ENCODE data around the gene PUM2. TPM values are rescaled to one million over a fixed set of nuclear protein-coding genes. Genes with fewer than 3 reads are reported as not detected.

PUM2 gene
- polyA plus RNA-seq, 1 experiment = 39.7 TPM

GRCh38 chr2:20203521-20204225, 147.0 kb downstream of the PUM2 start:
- CTCF ChIA-PET = interaction anchor here (1.4 to 2.3 kb wide), 2 partner anchors 13 to 22 kb away, joined by 3 to 6 read pairs; partner anchors contain the start of gene SDC1
- POLR2A ChIA-PET = no interaction called here
- no peaks in the 10 kb centered on the region for H3K27me3 ChIP-seq (ENCODE audit: control insufficient read depth, insufficient read depth, low read length)
- H3K36me3 ChIP-seq (ENCODE audit: control insufficient read depth, insufficient read depth, low read length) = peaks cover 8% of the 10 kb centered on the region
- no peak for TF ChIP-seq CTCF (IDR thresholded peaks at IDR 0.05; ENCODE audit: insufficient read depth, low read depth, low read length)
- no peak overlapping the region for H3K4me3 ChIP-seq (ENCODE audit: low read depth, low read length)
- no peak for DNase-seq (ENCODE audit: low read depth)

GRCh38 chr2:20203072-20203471, 147.6 kb downstream of the PUM2 start:
- no peak for TF ChIP-seq CTCF (IDR thresholded peaks at IDR 0.05; ENCODE audit: insufficient read depth, low read depth, low read length)

GRCh38 chr2:20201671-20202070, 149.0 kb downstream of the PUM2 start:
- CTCF ChIA-PET = interaction anchor here (0.8 kb wide), 1 partner anchor 12 kb away, joined by 3 read pairs; no protein-coding TSS in a partner anchor
- POLR2A ChIA-PET = no interaction called here
- no peaks in the 10 kb centered on the region for H3K27me3 ChIP-seq (ENCODE audit: control insufficient read depth, insufficient read depth, low read length)

More at GRCh38 chr2:20203072-20203471, 147.6 kb downstream of the PUM2 start:
- no peak for DNase-seq (ENCODE audit: low read depth)
- Histone ChIP-seq H3K4me3 (ENCODE audit: low read depth, low read length) (no peak overlapping the region), H3K36me3 (ENCODE audit: control insufficient read depth, insufficient read depth, low read length) (peaks cover 8% of the 10 kb centered on the region), H3K27me3 (ENCODE audit: control insufficient read depth, insufficient read depth, low read length) (no peaks in the 10 kb centered on the region)
- CTCF ChIA-PET = interaction anchor here (1.0 to 1.4 kb wide), 2 partner anchors 10 to 22 kb away, joined by 3 read pairs; partner anchors contain the start of gene SDC1
- POLR2A ChIA-PET = no interaction called here

GRCh38 chr2:20200697-20201555, 149.7 kb downstream of the PUM2 start:
- ChIA-PET CTCF (interaction anchor here (0.8 kb wide), 1 partner anchor 12 kb away, joined by 3 read pairs; no protein-coding TSS in a partner anchor), POLR2A (no interaction called here)
- Histone ChIP-seq H3K27me3 (ENCODE audit: control insufficient read depth, insufficient read depth, low read length) (no peaks in the 10 kb centered on the region), H3K4me3 (ENCODE audit: low read depth, low read length) (no peak overlapping the region), H3K36me3 (ENCODE audit: control insufficient read depth, insufficient read depth, low read length) (peaks cover 8% of the 10 kb centered on the region)
- no peak for DNase-seq (ENCODE audit: low read depth)
- TF ChIP-seq CTCF (IDR thresholded peaks at IDR 0.05; ENCODE audit: insufficient read depth, low read depth, low read length) = no peak

More at GRCh38 chr2:20201671-20202070, 149.0 kb downstream of the PUM2 start:
- Histone ChIP-seq H3K36me3 (ENCODE audit: control insufficient read depth, insufficient read depth, low read length) (peaks cover 8% of the 10 kb centered on the region), H3K4me3 (ENCODE audit: low read depth, low read length) (no peak overlapping the region)
- DNase-seq (ENCODE audit: low read depth) = no peak
- no peak for TF ChIP-seq CTCF (IDR thresholded peaks at IDR 0.05; ENCODE audit: insufficient read depth, low read depth, low read length)
